Smooth muscle cell (in vitro differentiated cells): Measurements from ENCODE around the gene BIRC7. TPM values are rescaled to one million over a fixed set of nuclear protein-coding genes. Genes with fewer than 3 reads are reported as not detected.
A peak's percentile ranks its signal among the peaks of the same experiment; 100 is the strongest.

Experiments
- DNase-seq: peaks from one replicate; lab custom pipeline; 2025; ENCODE audit not compliant: unreplicated experiment; lab: John Stamatoyannopoulos, UW
- H2AFZ ChIP-seq: fragments of 200-600 bp; sonication (generic); 2 replicates; pipeline ENCODE4 v1.6.0; 2016; ENCODE audit warnings: antibody characterized with exemption, low read depth, mild to moderate bottlenecking
- H3F3A ChIP-seq: fragments of 200-600 bp; sonication (generic); 2 replicates; pipeline ENCODE4 v1.6.0; 2017; ENCODE audit warnings: antibody characterized with exemption, low read depth
- H3K27ac ChIP-seq: fragments of 200-600 bp; sonication (generic); 2 replicates; pipeline ENCODE4 v1.5.1; 2016; ENCODE audit warnings: low read depth, mild to moderate bottlenecking
- H3K27me3 ChIP-seq: fragments of 200-600 bp; sonication (generic); 2 replicates; pipeline ENCODE4 v1.6.1; 2016; ENCODE audit warnings: low read depth, mild to moderate bottlenecking
- H3K36me3 ChIP-seq: fragments of 200-600 bp; sonication (generic); 2 replicates; pipeline ENCODE4 v1.5.1; 2016; ENCODE audit warnings: low read depth
- H3K4me1 ChIP-seq: fragments of 200-600 bp; sonication (generic); 2 replicates; pipeline ENCODE4 v1.5.1; 2016; ENCODE audit warnings: low read depth
- H3K4me2 ChIP-seq: fragments of 200-600 bp; sonication (generic); 2 replicates; pipeline ENCODE4 v1.6.0; 2016; ENCODE audit warnings: mild to moderate bottlenecking
- H3K4me3 ChIP-seq: fragments of 200-600 bp; sonication (generic); 2 replicates; pipeline ENCODE4 v1.5.1; 2016; ENCODE audit warnings: mild to moderate bottlenecking
- H3K79me2 ChIP-seq: fragments of 200-600 bp; sonication (generic); 2 replicates; pipeline ENCODE4 v1.6.0; 2016; ENCODE audit warnings: low read depth, mild to moderate bottlenecking
- H3K9ac ChIP-seq: fragments of 200-600 bp; sonication (generic); 2 replicates; pipeline ENCODE4 v1.6.0; 2016; ENCODE audit warnings: low read depth
- H3K9me3 ChIP-seq: fragments of 200-600 bp; sonication (generic); replicated peaks from 2 replicates; pipeline ENCODE4 v1.5.1; 2016; ENCODE audit warnings: low read depth
- H4K20me1 ChIP-seq: fragments of 200-600 bp; sonication (generic); 2 replicates; pipeline ENCODE4 v1.6.0; 2016; ENCODE audit warnings: low read depth
- WGBS: methylation state at CpG from one replicate; pipeline ENCODE4 v1.1.7; 2016; ENCODE audit warnings: low lambda C conversion rate; 5-methylcytosine and 5-hydroxymethylcytosine counted together
- polyA plus RNA-seq: library from polyadenylated mRNA; unstranded; fragments of >200 nt; fragmentation: Nextera tagmentation; extraction: Ambion mirVana; gene quantifications from 2 replicates; pipeline ENCODE4 v1.2.1, GENCODE V29; 2016
- total RNA-seq: library from RNA; depleted of rRNA; stranded (reverse); fragments of >200 nt; gene quantifications from 2 replicates; pipeline ENCODE4 v1.2.3, GENCODE V29; 2014
- TF ChIP-seq, protein P1 (sequence below): fragments of 200-600 bp; sonication (generic); IDR thresholded peaks from 2 replicates; pipeline ENCODE4 v1.5.1; 2017; ENCODE audit warnings: borderline replicate concordance, mild to moderate bottlenecking, antibody characterized with exemption; ENCODE audit not compliant: insufficient read depth, poor library complexity, severe bottlenecking

BIRC7 gene
- total and polyA plus RNA-seq, 2 experiments from 2014 or later, result 5.8 to 10.9 TPM

DNA sequence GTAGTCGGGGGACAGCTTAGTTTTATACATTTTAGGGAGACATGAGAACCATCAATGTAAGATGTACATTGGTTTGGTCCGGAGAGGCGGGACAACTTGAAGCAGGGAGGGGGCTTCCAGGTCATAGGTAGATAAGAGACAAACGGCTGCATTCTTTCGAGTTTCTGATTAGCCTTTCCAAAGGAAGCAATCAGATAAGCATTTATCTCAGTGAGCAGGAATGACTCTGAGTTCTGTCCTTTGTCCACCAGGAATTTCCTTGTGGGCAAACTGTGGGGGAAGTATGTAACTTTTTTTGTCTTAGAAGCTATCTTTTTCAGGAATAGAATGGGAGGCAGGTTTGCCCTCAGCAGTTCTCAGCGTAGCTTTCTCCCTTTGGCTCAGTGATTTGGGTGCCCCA, 21.2 kb upstream of the BIRC7 start:
- WGBS, result 54% methylated on average over 6 of the region's 6 CpGs
- TF ChIP-seq, protein P1, sequence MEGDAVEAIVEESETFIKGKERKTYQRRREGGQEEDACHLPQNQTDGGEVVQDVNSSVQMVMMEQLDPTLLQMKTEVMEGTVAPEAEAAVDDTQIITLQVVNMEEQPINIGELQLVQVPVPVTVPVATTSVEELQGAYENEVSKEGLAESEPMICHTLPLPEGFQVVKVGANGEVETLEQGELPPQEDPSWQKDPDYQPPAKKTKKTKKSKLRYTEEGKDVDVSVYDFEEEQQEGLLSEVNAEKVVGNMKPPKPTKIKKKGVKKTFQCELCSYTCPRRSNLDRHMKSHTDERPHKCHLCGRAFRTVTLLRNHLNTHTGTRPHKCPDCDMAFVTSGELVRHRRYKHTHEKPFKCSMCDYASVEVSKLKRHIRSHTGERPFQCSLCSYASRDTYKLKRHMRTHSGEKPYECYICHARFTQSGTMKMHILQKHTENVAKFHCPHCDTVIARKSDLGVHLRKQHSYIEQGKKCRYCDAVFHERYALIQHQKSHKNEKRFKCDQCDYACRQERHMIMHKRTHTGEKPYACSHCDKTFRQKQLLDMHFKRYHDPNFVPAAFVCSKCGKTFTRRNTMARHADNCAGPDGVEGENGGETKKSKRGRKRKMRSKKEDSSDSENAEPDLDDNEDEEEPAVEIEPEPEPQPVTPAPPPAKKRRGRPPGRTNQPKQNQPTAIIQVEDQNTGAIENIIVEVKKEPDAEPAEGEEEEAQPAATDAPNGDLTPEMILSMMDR, result no peak
- H3K36me3 ChIP-seq, result peaks cover 4% of the 10 kb centered on the region
- H3K9me3 ChIP-seq, result no peaks in the 10 kb centered on the region
- H3K27me3 ChIP-seq, result no peaks in the 10 kb centered on the region
- peak overlapping the region; percentile 76 for H3K27ac ChIP-seq
- peaks cover 3% of the 10 kb centered on the region for H3F3A ChIP-seq
- peaks cover 7% of the 10 kb centered on the region for H3K4me1 ChIP-seq
- peak overlapping the region; percentile 92 for H3K9ac ChIP-seq
- H4K20me1 ChIP-seq, result peaks cover 61% of the 10 kb centered on the region
- DNase-seq, result no peak
- peak overlapping the region; percentile 98 for H3K4me2 ChIP-seq
- H3K4me3 ChIP-seq, result peak overlapping the region; percentile 94
- peaks cover 61% of the 10 kb centered on the region for H3K79me2 ChIP-seq
- no peak overlapping the region for H2AFZ ChIP-seq

DNA sequence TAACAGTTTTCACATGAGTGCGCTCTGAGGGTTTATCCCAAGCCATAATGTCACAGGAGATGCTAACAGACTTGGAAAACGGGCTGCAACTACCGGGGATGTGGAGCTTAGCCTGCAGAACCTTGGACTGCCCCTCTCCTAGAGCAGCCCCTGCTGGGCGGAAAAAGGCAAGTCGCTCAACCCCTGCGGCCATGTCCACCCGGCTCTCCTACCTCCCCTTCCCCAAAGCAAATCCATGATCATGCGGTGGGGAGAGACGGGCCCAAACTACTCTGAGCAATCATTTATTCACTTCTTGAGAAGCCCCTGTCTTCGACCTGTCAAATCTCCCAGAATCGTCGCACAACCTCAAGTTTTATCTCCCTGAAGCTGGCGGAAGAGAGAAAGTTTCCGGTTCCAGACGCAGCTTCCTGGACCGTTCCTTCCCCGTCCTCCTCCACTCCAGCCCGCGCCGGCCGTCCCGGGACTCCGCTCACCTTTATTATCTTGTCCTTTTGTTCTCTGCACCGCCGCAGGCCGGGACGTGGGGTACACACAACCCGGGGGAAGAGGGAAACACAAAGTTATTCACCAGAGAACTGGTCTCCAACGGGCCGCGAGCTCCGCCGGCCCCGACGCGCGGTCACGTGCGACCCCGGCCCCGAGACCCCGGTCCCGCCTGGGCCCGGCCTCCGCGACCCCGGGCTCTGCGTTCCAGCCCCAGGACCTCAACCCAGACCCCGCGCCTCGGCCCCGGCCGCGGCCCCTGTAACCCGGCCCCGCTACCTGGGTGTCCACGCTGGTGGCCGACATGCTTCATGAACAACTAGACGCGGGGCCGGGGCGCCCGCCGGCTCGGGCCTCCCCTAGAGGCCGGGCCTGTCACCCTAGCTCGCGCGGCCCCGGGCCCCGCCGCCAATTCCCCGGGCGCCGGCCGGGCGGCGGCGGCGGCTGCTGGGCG, 20.3 kb upstream of the BIRC7 start:
- peaks cover 52% of the 10 kb centered on the region for H4K20me1 ChIP-seq
- peaks cover 7% of the 10 kb centered on the region for H3K4me1 ChIP-seq
- peak overlapping the region; percentile 76 for H3K27ac ChIP-seq
- TF ChIP-seq, protein P1, result peak; percentile 27
- peaks cover 53% of the 10 kb centered on the region for H3K79me2 ChIP-seq
- WGBS, result 2% methylated on average over 70 of the region's 81 CpGs
- peak overlapping the region; percentile 92 for H3K9ac ChIP-seq
- H3K4me3 ChIP-seq, result peak overlapping the region; percentile 94
- peak overlapping the region; percentile 98 for H3K4me2 ChIP-seq
- no peaks in the 10 kb centered on the region for H3K36me3 ChIP-seq
- peak overlapping the region; percentile 69 for H2AFZ ChIP-seq
- no peaks in the 10 kb centered on the region for H3K27me3 ChIP-seq
- no peaks in the 10 kb centered on the region for H3F3A ChIP-seq
- no peak for DNase-seq
- no peaks in the 10 kb centered on the region for H3K9me3 ChIP-seq

DNA sequence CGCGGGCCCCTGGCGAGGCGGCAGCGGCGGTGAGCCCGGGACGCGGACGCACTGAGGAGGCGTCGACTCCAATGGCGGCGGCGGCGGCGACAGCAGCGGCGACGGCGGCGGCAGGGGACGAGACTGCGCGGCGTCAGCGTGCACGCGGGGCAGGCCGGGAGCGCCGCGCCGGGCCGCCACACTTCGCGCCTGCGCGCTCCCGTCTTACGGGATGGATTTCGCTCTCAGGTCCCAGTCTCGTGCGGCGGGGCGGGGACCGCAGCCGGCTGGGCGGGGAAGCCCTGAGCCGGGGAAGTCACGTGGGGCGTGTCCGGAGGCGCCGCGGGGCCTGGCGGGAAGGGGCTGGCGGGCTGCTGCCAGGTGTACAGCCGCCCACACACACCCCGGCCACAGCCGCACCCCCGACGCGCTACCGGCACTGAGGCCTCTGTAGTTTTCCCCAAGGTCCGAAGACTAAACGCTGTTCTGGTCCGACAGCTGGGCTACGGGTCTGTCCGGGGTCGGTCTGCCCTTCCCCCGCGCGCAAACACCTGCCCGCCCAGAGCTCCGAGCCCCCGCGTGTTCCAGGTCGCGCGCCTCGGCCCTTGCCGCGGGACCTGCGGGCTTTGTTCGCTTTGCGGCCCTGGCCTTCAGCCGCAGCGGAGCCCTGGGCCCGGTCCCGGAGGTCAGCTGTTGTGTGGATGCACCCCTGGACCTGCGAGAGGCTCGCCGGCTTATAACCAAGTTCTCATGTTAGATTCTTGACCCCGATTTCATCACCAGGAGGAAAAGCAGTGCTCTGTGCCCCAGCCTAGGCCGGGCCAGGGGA, 19.5 kb upstream of the BIRC7 start, which contains the start of gene YTHDF1:
Gene YTHDF1 (minus strand): TSS at position 91 of the 808 bp plus-strand sequence. CDS start 239 bp downstream, outside the sequence.
- 7% methylated on average over 68 of the region's 96 CpGs for WGBS
- TF ChIP-seq, protein P1, result no peak

More for the DNA sequence above, 19.5 kb upstream of the BIRC7 start, which contains the start of gene YTHDF1:
- no peaks in the 10 kb centered on the region for H3K27me3 ChIP-seq
- H3K36me3 ChIP-seq, result no peaks in the 10 kb centered on the region
- no peaks in the 10 kb centered on the region for H3K9me3 ChIP-seq
- peak within 1 kb of the TSS; percentile 76 for H3K27ac ChIP-seq
- peak within 1 kb of the TSS; percentile 92 for H2AFZ ChIP-seq
- peak within 1 kb of the TSS; percentile 92 for H3K9ac ChIP-seq
- peak within 1 kb of the TSS; percentile 94 for H3K4me3 ChIP-seq
- peak within 1 kb of the TSS; percentile 98 for H3K4me2 ChIP-seq
- peaks cover 43% of the 10 kb centered on the region for H4K20me1 ChIP-seq
- H3F3A ChIP-seq, result no peaks in the 10 kb centered on the region
- peaks cover 45% of the 10 kb centered on the region for H3K79me2 ChIP-seq
- DNase-seq, result peak; percentile 78
- H3K4me1 ChIP-seq, result peaks cover 7% of the 10 kb centered on the region
